Activated T-helper 1 cell treated with anti-CD3 and anti-CD28 coated beads, Interleukin-12 subunit alpha, Interleukin-12 subunit beta, Interleukin-2, Interleukin-4 antibody, amounts not matched to agents 30 ng/mL and 10 ng/mL and 1 ng/mL, durations not matched to agents 14 hours and 24 hours and 36 hours (primary cell): ENCODE results near the gene RBM44. TPM values are rescaled to one million over a fixed set of nuclear protein-coding genes. Genes with fewer than 3 reads are reported as not detected.
"Not testable (repeated sequence)": the region's sequence is repeated elsewhere in the genome, so short reads cannot be mapped to it uniquely, and the experiment has no call there.

ENCODE experiments used
- DNase-seq: peaks from one replicate; pipeline ENCODE4 v3.0.0; 2021; ENCODE audit warnings: low spot score
- H3K27ac Mint-ChIP-seq: one replicate; pipeline ENCODE4 v1.8.0; 2021; ENCODE audit warnings: mild to moderate bottlenecking, mixed read lengths
- H3K27me3 Mint-ChIP-seq: one replicate; pipeline ENCODE4 v1.8.0; 2022; ENCODE audit warnings: mild to moderate bottlenecking, moderate library complexity, mixed read lengths; ENCODE audit not compliant: insufficient read depth
- H3K36me3 Mint-ChIP-seq: one replicate; pipeline ENCODE4 v1.8.0; 2021; ENCODE audit warnings: low read depth, mixed read lengths
- H3K4me1 Mint-ChIP-seq: one replicate; pipeline ENCODE4 v1.8.0; 2021; ENCODE audit warnings: low read depth, mixed read lengths
- H3K4me3 Mint-ChIP-seq: one replicate; pipeline ENCODE4 v1.8.0; 2021; ENCODE audit warnings: mild to moderate bottlenecking, moderate library complexity, mixed read lengths
- H3K9me3 Mint-ChIP-seq: one replicate; pipeline ENCODE4 v1.8.0; 2021; ENCODE audit warnings: mixed read lengths
- intact Hi-C: fragments of 100-400 bp; cut with micrococcal nuclease; formaldehyde crosslinking; loops from one replicate; pipeline ENCODE4 v1.15.1; 2024
- total RNA-seq: library from RNA; stranded (reverse); gene quantifications from 2 replicates; pipeline ENCODE4 v1.2.3, GENCODE V29; 2022

The RBM44 gene
- total RNA-seq, 1 donor from 2014 or later = 1.1 TPM

DNA sequence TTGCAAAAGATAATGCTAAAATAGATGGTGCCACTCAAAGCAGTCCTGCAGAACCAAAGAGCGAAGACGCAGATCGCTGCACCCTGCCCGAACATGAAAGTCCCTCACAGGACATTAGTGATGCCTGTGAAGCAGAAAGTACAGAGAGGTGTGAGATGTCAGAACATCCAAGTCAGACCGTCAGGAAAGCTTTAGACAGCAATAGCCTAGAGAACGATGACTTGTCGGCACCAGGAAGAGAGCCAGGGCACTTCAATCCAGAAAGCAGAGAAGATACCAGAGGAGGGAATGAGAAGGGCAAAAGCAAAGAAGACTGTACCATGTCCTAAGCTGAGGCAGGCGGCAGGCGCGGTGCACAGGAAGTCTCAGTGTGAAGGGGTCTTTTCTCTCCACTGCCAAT, 34.8 kb upstream of the RBM44 start:
- intact Hi-C loops = no loop called here
- Mint-ChIP-seq H3K4me1 (peaks cover 6% of the 10 kb centered on the region), H3K27me3 (no peaks in the 10 kb centered on the region), H3K4me3 (no peak overlapping the region), H3K27ac (no peak overlapping the region), H3K36me3 (peaks cover 44% of the 10 kb centered on the region), H3K9me3 (no peaks in the 10 kb centered on the region)
- DNase-seq = no peak

DNA sequence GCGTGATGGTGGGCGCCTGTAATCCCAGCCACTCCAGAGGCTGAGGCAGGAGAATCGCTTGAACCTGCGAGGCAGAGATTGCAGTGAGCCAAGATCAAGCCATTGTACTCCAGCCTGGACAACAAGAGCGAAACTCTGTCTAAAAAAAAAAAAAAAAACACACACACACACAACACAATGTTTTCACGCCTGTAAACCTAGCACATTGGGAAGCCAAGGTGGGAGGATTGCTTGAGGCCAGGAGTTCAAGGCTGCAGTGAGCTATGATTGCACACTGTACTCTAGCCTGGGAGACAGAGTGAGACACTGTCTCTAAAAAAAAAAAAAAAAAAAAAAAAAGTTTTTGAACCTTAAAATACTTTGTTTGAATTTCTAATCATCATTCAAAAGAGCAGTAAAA, 33.5 kb upstream of the RBM44 start:
- intact Hi-C loops, H3K4me3 Mint-ChIP-seq, H3K9me3 Mint-ChIP-seq, H3K27ac Mint-ChIP-seq, DNase-seq, H3K4me1 Mint-ChIP-seq, H3K27me3 Mint-ChIP-seq: not testable (repeated sequence)
- H3K36me3 Mint-ChIP-seq = peaks cover 42% of the 10 kb centered on the region

DNA sequence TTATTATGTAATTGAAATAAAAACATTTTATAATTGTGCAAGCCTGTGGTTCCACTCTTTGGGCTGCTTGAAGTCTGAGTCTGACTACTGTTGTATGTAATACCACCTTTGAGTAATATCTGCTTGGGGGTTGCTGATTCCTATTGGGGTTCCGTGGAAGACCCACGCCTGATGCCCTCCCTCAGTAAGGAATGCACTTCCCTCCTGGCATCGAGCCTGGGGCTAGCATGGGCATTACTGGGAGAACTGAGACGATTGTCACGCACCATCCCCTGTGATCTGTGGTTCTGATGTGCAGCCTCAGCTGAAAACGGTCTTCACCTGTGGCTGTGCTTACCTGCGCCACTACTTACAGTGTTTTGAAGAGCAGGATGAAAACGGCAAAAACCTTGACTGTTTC, 32.7 kb upstream of the RBM44 start:
- peaks cover 40% of the 10 kb centered on the region for H3K36me3 Mint-ChIP-seq
- H3K9me3 Mint-ChIP-seq = no peaks in the 10 kb centered on the region

DNA sequence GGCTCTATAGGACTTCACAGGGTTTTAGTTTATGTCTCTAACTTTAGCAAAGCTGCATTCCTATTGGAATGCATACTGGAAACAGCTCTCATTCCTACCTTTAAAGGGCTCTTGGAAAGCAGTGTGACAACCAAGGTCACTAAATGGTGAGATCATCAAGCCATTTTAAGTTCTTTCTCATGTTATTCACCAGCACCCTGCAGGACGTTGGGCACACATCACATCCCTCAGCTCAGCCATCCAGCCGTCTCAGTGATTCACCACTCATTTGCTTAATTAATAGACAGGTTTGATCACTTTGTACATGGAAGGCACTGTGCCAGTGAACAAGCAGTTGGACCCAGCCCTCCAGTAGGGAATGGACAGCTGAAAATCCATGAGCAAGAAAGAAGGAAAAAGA, 32.2 kb upstream of the RBM44 start:
- H3K36me3 Mint-ChIP-seq = peaks cover 41% of the 10 kb centered on the region
- H3K4me3 Mint-ChIP-seq = no peak overlapping the region
- no peaks in the 10 kb centered on the region for H3K9me3 Mint-ChIP-seq
- H3K4me1 Mint-ChIP-seq = peaks cover 6% of the 10 kb centered on the region
- H3K27me3 Mint-ChIP-seq = no peaks in the 10 kb centered on the region
- intact Hi-C loops = no loop called here
- no peak for DNase-seq
- no peak overlapping the region for H3K27ac Mint-ChIP-seq

More for the DNA sequence above, 32.7 kb upstream of the RBM44 start:
- no peak for DNase-seq
- intact Hi-C loops = no loop called here
- Mint-ChIP-seq H3K4me3 (no peak overlapping the region), H3K27ac (no peak overlapping the region), H3K27me3 (no peaks in the 10 kb centered on the region), H3K4me1 (peaks cover 6% of the 10 kb centered on the region)

DNA sequence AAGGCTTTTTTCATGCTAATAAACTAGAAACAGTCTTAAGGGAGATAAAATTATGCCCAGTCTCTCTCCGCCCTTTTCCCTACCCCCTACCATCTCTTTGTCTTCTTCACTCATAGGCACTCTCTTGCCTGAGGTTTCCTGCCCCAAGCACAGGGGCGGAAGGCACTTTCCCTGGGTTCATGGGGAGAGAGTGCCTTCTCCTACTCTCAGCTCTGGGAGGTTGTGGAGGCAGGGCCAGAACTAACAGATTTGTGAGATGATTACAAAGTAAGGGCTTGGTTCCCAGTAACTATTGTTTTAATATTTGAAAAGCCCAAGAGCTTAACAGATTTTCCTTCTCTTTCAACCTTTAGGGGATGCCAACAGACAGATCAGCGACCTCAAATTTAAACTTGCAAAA, 26.1 kb upstream of the RBM44 start:
- Mint-ChIP-seq H3K27me3 (no peaks in the 10 kb centered on the region), H3K27ac (peak overlapping the region; percentile 3), H3K36me3 (peaks cover 38% of the 10 kb centered on the region), H3K4me1 (no peaks in the 10 kb centered on the region), H3K9me3 (no peaks in the 10 kb centered on the region), H3K4me3 (no peak overlapping the region)
- DNase-seq = no peak
- intact Hi-C loops = no loop called here

DNA sequence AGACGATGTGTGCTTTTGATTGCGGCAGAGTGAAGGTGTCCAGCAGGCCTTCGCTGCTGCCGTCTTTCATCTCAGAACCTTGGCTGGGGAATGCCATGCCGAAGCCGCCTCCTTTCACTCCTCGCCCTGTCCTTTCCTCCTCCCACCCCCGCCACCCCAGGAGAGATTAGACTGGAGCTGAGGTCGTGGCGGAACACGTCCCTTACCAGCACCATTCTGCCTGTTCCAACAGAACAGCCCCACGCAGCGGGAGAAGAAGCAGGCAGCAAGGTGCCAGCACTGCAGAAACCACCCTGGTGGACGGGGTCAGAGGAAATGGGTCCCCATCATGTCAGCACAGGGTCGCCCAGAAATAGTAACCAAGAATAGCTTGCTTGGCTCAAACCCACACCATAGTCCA, 24.8 kb upstream of the RBM44 start:
- Mint-ChIP-seq H3K27me3 (no peaks in the 10 kb centered on the region), H3K4me3 (no peak overlapping the region), H3K27ac (no peak overlapping the region), H3K4me1 (no peaks in the 10 kb centered on the region), H3K9me3 (no peaks in the 10 kb centered on the region), H3K36me3 (peaks cover 47% of the 10 kb centered on the region)
- no peak for DNase-seq
- intact Hi-C loops = loop anchor here (1.0 kb wide), 2 partner anchors 101 to 193 kb away; no protein-coding TSS in a partner anchor

DNA sequence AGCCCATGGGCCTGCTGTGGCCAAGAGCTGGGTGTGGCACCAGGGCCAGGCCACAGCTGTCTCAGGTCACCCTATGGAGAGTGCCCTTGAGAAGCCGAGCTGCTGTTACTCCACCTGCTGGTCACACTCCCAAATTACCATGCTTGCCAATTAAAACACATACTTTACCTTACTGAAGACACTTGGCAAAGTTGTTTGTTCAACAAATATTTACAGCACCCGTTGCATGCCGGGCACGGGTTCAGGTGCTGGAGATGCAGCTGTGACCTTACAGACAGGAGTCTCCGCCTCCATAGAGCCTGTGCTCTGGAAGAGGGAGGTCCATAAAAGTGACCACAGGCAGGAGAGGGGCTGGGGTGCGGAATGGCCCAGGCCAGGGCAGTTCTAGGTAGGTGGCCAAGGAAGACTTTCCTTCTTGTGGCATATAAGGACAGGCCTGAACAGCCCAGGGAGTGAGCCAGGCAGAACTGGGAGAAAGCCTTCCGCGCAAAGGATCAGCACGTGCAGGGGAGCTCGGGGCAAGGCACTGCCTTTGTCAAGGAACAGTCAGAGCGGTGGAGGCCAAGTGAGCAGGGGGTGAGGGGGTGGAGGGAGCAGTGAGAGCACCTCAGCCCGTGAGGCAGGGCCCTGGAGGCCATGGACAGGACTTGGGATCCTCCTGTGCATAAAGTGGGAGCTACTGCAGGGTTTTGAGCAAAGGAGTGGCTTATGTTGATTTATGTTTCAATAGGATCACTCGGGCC, 23.6 kb upstream of the RBM44 start:
- Mint-ChIP-seq H3K4me3 (no peak overlapping the region), H3K9me3 (no peaks in the 10 kb centered on the region), H3K36me3 (peaks cover 50% of the 10 kb centered on the region), H3K27ac (no peak overlapping the region), H3K4me1 (no peaks in the 10 kb centered on the region), H3K27me3 (no peaks in the 10 kb centered on the region)
- intact Hi-C loops = loop anchor here (1.0 kb wide), 2 partner anchors 102 to 194 kb away; no protein-coding TSS in a partner anchor
- peak; percentile 24 for DNase-seq

DNA sequence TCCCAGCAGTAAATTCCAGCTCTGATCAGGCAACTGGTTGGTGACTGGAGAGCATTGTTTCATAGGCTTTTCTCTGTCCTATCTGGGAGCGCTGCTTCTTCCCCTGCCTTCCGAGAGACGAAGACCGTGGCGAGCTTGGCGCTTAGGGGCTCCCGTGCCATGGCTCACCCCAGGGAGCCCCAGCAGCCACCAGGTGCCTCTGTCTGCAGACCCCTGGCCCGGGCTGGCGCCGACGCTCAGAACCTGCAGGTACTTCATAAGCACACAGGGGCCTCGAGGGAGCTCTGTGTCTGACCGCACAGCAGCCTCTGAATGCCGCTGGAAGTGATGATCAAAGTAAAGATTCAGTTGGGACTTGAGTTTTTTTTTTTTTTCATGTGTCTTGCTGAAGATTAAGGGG, 19.1 kb upstream of the RBM44 start:
- Mint-ChIP-seq H3K36me3 (peaks cover 64% of the 10 kb centered on the region), H3K27ac (no peak overlapping the region), H3K4me3 (no peak overlapping the region), H3K4me1 (no peaks in the 10 kb centered on the region), H3K9me3 (no peaks in the 10 kb centered on the region), H3K27me3 (no peaks in the 10 kb centered on the region)
- DNase-seq = no peak
- intact Hi-C loops = no loop called here

DNA sequence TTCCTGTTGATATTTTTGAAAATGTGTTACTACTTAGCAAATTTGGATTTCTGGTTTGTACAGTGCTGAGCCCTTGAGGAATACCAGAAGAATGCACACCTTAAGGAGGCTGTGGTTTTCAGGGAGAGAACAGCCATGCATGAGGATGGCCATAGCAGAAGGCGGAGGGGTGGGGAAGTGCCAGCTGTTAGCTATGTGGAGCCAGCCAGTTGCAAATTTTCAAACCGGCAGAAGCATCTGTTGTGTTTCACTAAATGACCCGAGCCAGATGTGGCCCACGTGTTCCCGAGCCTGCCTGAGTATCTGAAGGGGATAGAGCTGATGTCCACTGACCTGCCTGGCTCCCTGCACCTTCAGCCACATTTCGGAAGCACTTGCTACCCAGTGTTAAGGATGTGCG, 16.4 kb upstream of the RBM44 start:
- intact Hi-C loops = no loop called here
- Mint-ChIP-seq H3K4me1 (no peaks in the 10 kb centered on the region), H3K27ac (no peak overlapping the region), H3K27me3 (no peaks in the 10 kb centered on the region), H3K36me3 (peaks cover 75% of the 10 kb centered on the region), H3K9me3 (peaks cover 8% of the 10 kb centered on the region), H3K4me3 (no peak overlapping the region)
- no peak for DNase-seq

DNA sequence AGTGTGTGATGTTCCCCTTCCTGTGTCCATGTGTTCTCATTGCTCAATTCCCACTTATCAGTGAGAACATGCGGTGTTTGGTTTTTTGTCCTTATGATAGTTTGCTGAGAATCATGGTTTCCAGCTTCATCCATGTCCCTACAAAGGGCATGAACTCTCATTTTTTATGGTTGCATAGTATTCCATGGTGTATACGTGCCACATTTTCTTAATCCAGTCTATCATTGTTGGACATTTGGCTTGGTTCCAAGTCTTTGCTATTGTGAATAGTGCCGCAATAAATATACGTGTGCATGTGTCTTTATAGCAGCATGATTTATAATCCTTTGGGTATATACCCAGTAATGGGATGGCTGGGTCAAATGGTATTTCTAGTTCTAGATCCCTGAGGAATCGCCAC, 14.9 kb upstream of the RBM44 start:
- DNase-seq = not testable (repeated sequence)

DNA sequence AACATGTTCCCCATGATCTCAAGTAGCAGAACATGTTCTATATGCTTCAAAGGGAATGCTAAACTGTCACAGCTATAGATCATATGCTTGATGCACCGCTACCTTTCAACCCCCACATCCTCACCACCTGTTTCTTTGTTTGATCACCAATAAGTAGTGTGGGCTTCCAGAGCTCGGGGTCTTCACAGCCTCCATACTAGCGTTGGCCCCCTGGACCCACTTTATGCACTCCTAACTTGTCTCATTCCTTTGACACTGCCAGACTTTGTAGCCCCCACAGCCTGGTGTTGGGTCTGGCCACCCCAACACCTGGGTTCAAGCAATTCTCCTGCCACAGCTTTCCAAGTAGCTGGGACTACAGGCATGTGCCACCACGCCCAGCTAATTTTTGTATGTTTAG, 11.6 kb upstream of the RBM44 start:
- Mint-ChIP-seq H3K4me1 (no peaks in the 10 kb centered on the region), H3K27me3 (no peaks in the 10 kb centered on the region), H3K4me3 (no peak overlapping the region), H3K36me3 (peaks cover 47% of the 10 kb centered on the region), H3K9me3 (peaks cover 9% of the 10 kb centered on the region), H3K27ac (no peak overlapping the region)
- intact Hi-C loops = no loop called here
- DNase-seq = no peak

More for the DNA sequence above, 14.9 kb upstream of the RBM44 start:
- intact Hi-C loops, H3K4me3 Mint-ChIP-seq, H3K27ac Mint-ChIP-seq, H3K9me3 Mint-ChIP-seq, H3K4me1 Mint-ChIP-seq, H3K27me3 Mint-ChIP-seq: not testable (repeated sequence)
- H3K36me3 Mint-ChIP-seq = peaks cover 69% of the 10 kb centered on the region

DNA sequence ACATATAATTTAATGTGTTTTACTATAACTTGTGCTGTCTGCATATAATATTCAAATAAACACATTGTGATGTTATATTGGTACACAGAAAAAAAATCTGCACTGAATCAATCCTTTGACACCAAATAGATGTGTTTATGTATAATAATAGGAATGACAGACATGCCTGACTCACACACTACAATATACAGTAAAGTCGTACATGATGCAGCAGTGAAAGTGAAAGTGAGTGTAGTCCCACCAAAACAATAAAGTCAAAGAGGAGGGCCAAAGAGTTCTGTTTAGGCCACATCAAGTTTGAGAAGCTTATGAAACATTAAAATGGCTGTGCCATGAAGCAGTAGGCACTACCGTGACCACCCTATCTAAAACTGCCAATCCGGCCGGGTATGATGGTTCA, 8.2 kb upstream of the RBM44 start:
- H3K36me3 Mint-ChIP-seq = peaks cover 23% of the 10 kb centered on the region
- no peak overlapping the region for H3K4me3 Mint-ChIP-seq
- no peak for DNase-seq
- no peak overlapping the region for H3K27ac Mint-ChIP-seq
- H3K4me1 Mint-ChIP-seq = no peaks in the 10 kb centered on the region
- intact Hi-C loops = no loop called here
- H3K27me3 Mint-ChIP-seq = no peaks in the 10 kb centered on the region
- H3K9me3 Mint-ChIP-seq = peaks cover 9% of the 10 kb centered on the region

DNA sequence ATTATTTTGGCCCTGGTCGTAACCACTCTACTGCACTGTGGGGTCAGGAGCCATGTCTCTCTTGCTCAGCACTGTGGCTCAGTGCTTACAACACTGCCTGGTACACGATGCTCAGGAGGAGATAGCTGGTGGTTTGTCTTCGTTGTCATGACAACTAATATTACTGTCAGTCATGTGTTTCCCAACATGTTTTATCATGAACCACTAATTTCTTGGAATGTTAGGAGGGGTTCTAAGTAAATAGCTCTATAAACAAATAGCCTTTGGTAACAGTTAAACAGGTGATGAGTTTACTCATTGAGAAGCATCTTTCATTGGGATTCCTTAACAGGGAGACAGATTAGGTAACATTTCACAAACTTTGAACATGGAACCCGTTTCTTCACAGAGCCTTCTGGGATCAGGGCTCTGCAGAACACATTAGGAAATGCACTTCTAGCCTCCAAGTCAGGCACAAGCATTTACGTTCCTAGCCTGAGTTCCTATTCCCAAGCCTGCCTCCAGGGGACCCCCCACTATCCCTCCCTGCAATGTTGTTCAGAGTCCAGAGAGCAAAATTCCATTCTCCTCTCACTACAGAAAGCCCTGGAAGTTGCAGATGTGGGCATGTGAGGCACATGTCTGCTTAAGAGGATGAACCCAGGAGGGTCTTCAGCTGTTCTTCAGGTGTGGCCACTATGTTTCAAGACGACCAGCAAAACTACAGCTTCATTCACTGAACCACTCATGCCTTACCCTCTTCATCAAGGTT, 6.4 kb upstream of the RBM44 start:
- DNase-seq = no peak
- Mint-ChIP-seq H3K36me3 (peaks cover 11% of the 10 kb centered on the region), H3K4me3 (no peak overlapping the region), H3K9me3 (peaks cover under 1% of the 10 kb centered on the region), H3K27ac (no peak overlapping the region), H3K4me1 (no peaks in the 10 kb centered on the region), H3K27me3 (no peaks in the 10 kb centered on the region)
- intact Hi-C loops = no loop called here
